ENCODE data around the gene BACH2. TPM values are rescaled to one million over a fixed set of nuclear protein-coding genes. Genes with fewer than 3 reads are reported as not detected.

The BACH2 gene
- total and polyA plus RNA-seq, 2 of the 8 experiments (the other 6 are each of a cell fraction or from before 2014, with no cell fraction given) = 1.9 to 5.9 TPM

GRCh38 chr6:90096818-90097217 lies 199.8 kb downstream of the BACH2 start (continued):
- TF ChIP-seq, protein P1, sequence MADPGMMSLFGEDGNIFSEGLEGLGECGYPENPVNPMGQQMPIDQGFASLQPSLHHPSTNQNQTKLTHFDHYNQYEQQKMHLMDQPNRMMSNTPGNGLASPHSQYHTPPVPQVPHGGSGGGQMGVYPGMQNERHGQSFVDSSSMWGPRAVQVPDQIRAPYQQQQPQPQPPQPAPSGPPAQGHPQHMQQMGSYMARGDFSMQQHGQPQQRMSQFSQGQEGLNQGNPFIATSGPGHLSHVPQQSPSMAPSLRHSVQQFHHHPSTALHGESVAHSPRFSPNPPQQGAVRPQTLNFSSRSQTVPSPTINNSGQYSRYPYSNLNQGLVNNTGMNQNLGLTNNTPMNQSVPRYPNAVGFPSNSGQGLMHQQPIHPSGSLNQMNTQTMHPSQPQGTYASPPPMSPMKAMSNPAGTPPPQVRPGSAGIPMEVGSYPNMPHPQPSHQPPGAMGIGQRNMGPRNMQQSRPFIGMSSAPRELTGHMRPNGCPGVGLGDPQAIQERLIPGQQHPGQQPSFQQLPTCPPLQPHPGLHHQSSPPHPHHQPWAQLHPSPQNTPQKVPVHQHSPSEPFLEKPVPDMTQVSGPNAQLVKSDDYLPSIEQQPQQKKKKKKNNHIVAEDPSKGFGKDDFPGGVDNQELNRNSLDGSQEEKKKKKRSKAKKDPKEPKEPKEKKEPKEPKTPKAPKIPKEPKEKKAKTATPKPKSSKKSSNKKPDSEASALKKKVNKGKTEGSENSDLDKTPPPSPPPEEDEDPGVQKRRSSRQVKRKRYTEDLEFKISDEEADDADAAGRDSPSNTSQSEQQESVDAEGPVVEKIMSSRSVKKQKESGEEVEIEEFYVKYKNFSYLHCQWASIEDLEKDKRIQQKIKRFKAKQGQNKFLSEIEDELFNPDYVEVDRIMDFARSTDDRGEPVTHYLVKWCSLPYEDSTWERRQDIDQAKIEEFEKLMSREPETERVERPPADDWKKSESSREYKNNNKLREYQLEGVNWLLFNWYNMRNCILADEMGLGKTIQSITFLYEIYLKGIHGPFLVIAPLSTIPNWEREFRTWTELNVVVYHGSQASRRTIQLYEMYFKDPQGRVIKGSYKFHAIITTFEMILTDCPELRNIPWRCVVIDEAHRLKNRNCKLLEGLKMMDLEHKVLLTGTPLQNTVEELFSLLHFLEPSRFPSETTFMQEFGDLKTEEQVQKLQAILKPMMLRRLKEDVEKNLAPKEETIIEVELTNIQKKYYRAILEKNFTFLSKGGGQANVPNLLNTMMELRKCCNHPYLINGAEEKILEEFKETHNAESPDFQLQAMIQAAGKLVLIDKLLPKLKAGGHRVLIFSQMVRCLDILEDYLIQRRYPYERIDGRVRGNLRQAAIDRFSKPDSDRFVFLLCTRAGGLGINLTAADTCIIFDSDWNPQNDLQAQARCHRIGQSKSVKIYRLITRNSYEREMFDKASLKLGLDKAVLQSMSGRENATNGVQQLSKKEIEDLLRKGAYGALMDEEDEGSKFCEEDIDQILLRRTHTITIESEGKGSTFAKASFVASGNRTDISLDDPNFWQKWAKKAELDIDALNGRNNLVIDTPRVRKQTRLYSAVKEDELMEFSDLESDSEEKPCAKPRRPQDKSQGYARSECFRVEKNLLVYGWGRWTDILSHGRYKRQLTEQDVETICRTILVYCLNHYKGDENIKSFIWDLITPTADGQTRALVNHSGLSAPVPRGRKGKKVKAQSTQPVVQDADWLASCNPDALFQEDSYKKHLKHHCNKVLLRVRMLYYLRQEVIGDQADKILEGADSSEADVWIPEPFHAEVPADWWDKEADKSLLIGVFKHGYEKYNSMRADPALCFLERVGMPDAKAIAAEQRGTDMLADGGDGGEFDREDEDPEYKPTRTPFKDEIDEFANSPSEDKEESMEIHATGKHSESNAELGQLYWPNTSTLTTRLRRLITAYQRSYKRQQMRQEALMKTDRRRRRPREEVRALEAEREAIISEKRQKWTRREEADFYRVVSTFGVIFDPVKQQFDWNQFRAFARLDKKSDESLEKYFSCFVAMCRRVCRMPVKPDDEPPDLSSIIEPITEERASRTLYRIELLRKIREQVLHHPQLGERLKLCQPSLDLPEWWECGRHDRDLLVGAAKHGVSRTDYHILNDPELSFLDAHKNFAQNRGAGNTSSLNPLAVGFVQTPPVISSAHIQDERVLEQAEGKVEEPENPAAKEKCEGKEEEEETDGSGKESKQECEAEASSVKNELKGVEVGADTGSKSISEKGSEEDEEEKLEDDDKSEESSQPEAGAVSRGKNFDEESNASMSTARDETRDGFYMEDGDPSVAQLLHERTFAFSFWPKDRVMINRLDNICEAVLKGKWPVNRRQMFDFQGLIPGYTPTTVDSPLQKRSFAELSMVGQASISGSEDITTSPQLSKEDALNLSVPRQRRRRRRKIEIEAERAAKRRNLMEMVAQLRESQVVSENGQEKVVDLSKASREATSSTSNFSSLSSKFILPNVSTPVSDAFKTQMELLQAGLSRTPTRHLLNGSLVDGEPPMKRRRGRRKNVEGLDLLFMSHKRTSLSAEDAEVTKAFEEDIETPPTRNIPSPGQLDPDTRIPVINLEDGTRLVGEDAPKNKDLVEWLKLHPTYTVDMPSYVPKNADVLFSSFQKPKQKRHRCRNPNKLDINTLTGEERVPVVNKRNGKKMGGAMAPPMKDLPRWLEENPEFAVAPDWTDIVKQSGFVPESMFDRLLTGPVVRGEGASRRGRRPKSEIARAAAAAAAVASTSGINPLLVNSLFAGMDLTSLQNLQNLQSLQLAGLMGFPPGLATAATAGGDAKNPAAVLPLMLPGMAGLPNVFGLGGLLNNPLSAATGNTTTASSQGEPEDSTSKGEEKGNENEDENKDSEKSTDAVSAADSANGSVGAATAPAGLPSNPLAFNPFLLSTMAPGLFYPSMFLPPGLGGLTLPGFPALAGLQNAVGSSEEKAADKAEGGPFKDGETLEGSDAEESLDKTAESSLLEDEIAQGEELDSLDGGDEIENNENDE (IDR thresholded peaks at IDR 0.05; ENCODE audit: insufficient replicate concordance, low read length) = no peak
